HG03064 (cell line): ENCODE measurements around the gene ZNF768.

Experiments
- ATAC-seq: cut with Tn5 transposase; IDR thresholded peaks from one replicate; pipeline ENCODE4 v1.9.1; 2021; ENCODE audit warnings: low read depth; ENCODE audit not compliant: unreplicated experiment

Gene ZNF768

GRCh38 chr16:30474684-30475083, 51.7 kb downstream of the ZNF768 start:
- no peak for ATAC-seq

- ATAC-seq, result no peak
Measured at GRCh38 chr16:30474074-30474452, 52.3 kb downstream of the ZNF768 start.
